ENCODE results near the gene NR0B1. TPM values are rescaled to one million over a fixed set of nuclear protein-coding genes. Genes with fewer than 3 reads are reported as not detected.

The NR0B1 gene
- total RNA-seq, 1 donor from 2014 or later = not detected

DNA sequence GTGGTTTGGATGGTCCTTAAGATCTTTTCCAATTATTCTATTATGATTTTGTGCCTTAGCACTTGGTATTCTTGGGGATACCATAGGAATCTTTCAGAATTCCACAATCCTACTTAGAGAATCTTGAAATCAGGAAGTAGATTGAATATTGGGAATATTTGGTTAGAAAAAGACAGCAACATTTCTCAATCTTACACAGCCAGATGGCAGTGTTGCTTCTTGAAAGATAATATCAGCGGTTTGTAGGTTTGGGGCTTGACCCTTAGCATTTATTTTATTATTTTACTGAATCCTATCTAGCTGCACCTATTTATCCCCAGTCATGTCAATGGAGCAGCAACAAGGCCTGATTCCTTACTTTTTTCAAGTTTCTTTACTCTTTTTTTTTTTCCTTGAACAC, 33.7 kb downstream of the NR0B1 start:
- DNase-seq = no peak
- ChIA-PET POLR2A (no interaction called here), CTCF (no interaction called here)
- no peaks in the 10 kb centered on the region for H3K4me1 Mint-ChIP-seq
- no peak overlapping the region for H3K27ac Mint-ChIP-seq
- H3K9me3 Mint-ChIP-seq = no peaks in the 10 kb centered on the region
- H3K27me3 Mint-ChIP-seq = no peaks in the 10 kb centered on the region
- H3K4me3 Mint-ChIP-seq = no peak overlapping the region
- intact Hi-C loops (cut with micrococcal nuclease) = loop anchor here (5.0 to 10.0 kb wide), 2 partner anchors 227 to 319 kb away; no protein-coding TSS in a partner anchor
- TF ChIP-seq, protein P1, sequence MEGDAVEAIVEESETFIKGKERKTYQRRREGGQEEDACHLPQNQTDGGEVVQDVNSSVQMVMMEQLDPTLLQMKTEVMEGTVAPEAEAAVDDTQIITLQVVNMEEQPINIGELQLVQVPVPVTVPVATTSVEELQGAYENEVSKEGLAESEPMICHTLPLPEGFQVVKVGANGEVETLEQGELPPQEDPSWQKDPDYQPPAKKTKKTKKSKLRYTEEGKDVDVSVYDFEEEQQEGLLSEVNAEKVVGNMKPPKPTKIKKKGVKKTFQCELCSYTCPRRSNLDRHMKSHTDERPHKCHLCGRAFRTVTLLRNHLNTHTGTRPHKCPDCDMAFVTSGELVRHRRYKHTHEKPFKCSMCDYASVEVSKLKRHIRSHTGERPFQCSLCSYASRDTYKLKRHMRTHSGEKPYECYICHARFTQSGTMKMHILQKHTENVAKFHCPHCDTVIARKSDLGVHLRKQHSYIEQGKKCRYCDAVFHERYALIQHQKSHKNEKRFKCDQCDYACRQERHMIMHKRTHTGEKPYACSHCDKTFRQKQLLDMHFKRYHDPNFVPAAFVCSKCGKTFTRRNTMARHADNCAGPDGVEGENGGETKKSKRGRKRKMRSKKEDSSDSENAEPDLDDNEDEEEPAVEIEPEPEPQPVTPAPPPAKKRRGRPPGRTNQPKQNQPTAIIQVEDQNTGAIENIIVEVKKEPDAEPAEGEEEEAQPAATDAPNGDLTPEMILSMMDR (IDR thresholded peaks at IDR 0.05) = no peak
- no peaks in the 10 kb centered on the region for H3K36me3 Mint-ChIP-seq (ENCODE audit: low read depth)
- no peak for ATAC-seq (ENCODE audit: low read depth)

DNA sequence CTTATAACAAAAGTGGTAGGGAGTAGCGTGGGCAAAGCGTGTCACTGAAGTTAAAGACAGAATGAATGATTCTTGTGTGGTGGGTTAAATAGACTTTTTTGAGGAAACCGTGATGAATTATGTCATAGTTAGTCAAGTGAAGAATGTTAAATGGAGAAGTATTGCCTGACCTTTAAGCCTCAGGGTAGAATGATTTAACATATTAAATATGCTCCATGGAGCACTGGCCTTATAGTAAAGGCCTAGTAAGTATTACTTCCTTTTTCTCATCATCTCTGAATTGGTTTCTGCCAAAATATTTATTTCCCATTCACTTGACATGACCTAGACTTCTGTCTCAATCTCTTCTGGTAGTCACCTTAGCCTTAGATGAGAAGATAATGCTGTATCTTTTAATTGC, 38.6 kb downstream of the NR0B1 start:
- ATAC-seq (ENCODE audit: low read depth) (no peak), DNase-seq (no peak)
- Mint-ChIP-seq H3K27me3 (no peaks in the 10 kb centered on the region), H3K27ac (no peak overlapping the region), H3K4me3 (no peak overlapping the region), H3K36me3 (ENCODE audit: low read depth) (no peaks in the 10 kb centered on the region), H3K4me1 (no peaks in the 10 kb centered on the region), H3K9me3 (no peaks in the 10 kb centered on the region)
- ChIA-PET CTCF (no interaction called here), POLR2A (no interaction called here)
- intact Hi-C loops (cut with micrococcal nuclease) = loop anchor here (10.0 kb wide), 1 partner anchor 324 kb away; no protein-coding TSS in a partner anchor
- TF ChIP-seq, protein P1 (IDR thresholded peaks at IDR 0.05) = no peak

DNA sequence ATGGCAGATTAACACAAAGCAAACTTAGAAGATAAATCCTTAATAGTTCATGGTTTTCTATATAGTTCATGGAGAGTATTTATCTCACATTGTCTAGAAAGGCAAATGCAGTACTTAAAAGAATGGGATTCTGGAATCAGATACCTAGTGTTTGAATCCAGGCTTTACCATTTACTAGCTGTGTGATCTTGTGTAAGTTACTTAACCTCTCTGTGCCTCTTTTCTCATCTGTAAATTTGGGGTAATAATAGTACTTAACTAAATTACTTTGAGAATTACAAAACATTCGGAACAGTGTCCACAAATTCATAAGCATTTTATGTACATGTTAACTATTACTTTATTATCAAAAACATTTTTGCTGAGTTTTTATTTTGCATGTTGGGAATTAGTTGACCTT, 46.4 kb downstream of the NR0B1 start:
- POLR2A ChIA-PET = no interaction called here
- H3K36me3 Mint-ChIP-seq (ENCODE audit: low read depth) = no peaks in the 10 kb centered on the region
- no peak for ATAC-seq (ENCODE audit: low read depth)

DNA sequence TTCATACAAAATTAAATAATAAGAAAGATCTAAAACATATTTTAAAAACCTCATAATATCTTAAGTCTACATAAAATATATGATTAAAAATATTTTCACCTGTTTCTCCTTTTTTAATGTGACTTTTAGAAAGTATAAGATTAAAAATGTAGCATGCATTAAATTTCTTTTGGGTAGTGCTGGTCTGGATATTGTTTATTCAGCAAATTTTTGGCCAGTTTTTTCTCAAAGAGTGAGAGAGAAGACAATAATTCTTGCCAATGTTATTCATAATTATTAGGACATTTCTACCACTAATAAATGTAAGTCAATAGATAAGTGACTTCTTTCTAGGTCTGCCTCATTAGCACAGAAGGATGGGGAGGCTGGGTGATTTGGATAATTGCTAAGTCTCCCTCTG, 48.2 kb downstream of the NR0B1 start:
- ChIA-PET POLR2A (no interaction called here), CTCF (no interaction called here)
- ATAC-seq (ENCODE audit: low read depth) = no peak
- Mint-ChIP-seq H3K36me3 (ENCODE audit: low read depth) (no peaks in the 10 kb centered on the region), H3K27me3 (no peaks in the 10 kb centered on the region), H3K4me1 (no peaks in the 10 kb centered on the region), H3K4me3 (no peak overlapping the region), H3K27ac (no peak overlapping the region), H3K9me3 (no peaks in the 10 kb centered on the region)
- no peak for DNase-seq
- intact Hi-C loops (cut with micrococcal nuclease) = no loop called here
- TF ChIP-seq, protein P1 (IDR thresholded peaks at IDR 0.05) = no peak

More for the DNA sequence above, 46.4 kb downstream of the NR0B1 start:
- Mint-ChIP-seq H3K27ac (no peak overlapping the region), H3K4me1 (no peaks in the 10 kb centered on the region), H3K4me3 (no peak overlapping the region), H3K9me3 (no peaks in the 10 kb centered on the region), H3K27me3 (no peaks in the 10 kb centered on the region)
- CTCF ChIA-PET = no interaction called here
- intact Hi-C loops (cut with micrococcal nuclease) = no loop called here
- TF ChIP-seq, protein P1 (IDR thresholded peaks at IDR 0.05) = no peak
- no peak for DNase-seq

DNA sequence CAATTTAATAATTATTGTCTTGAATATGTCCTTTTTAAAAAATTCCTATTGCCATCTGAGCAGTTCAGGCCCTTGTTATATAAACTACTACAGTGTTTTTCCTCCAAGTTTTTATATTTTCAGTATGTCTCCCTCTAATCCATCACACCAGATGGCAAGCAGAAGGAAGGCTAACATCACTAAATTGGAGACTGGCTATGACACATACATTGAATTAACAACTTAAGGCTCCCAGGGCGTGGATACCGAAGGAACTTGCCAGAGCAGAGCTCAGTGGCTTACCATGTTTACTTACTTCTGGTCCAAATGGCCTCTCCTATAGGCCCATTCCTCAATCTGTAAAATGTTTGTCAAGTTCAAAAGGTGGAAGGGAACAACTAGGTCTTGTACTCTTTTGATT, 49.3 kb downstream of the NR0B1 start:
- DNase-seq (no peak), ATAC-seq (ENCODE audit: low read depth) (no peak)
- Mint-ChIP-seq H3K36me3 (ENCODE audit: low read depth) (no peaks in the 10 kb centered on the region), H3K27ac (no peak overlapping the region), H3K4me3 (no peak overlapping the region), H3K27me3 (no peaks in the 10 kb centered on the region), H3K9me3 (no peaks in the 10 kb centered on the region), H3K4me1 (no peaks in the 10 kb centered on the region)
- intact Hi-C loops (cut with micrococcal nuclease) = no loop called here
- ChIA-PET POLR2A (no interaction called here), CTCF (no interaction called here)
- TF ChIP-seq, protein P1 (IDR thresholded peaks at IDR 0.05) = no peak

Other genes starting within 250 kb of the NR0B1 start
- gene MAGEB2, start 93.8 kb downstream of the NR0B1 start, total RNA-seq = not detected in 2 replicates
- not detected in 2 replicates for gene MAGEB3, start 78.7 kb downstream of the NR0B1 start, total RNA-seq
- gene MAGEB4, start 67.4 kb downstream of the NR0B1 start, total RNA-seq = not detected in 2 replicates
- not detected in 2 replicates for gene MAGEB1, start 62.2 kb downstream of the NR0B1 start, total RNA-seq